Upper lobe of left lung (tissue), 6 donors: ENCODE data around the gene ESR2. TPM values are rescaled to one million over a fixed set of nuclear protein-coding genes. Genes with fewer than 3 reads are reported as not detected.

Experiments used
- ATAC-seq, 2 donors: fragments of 200-7000 bp; cut with Tn5 transposase; one replicate each; pipeline ENCODE4 v1.9.1; 2022; ENCODE audit warnings: mild to moderate bottlenecking in 2 of 2, moderate library complexity in 2 of 2; ENCODE audit not compliant: low FRiP score in 2 of 2
- DNase-seq, 2 donors: peaks; one replicate each; pipeline ENCODE4 v3.0.0-alpha.2; 2019 to 2020
- H3K27ac ChIP-seq, 4 donors: fragments of 200-600 bp; sonication (generic); one replicate each; pipeline ENCODE4 v1.5.1; 2016 to 2019
- H3K27me3 ChIP-seq, 4 donors: fragments of 200-600 bp; sonication (generic); one replicate each; pipeline ENCODE4 v1.5.1; 2017 to 2019
- H3K36me3 ChIP-seq, 4 donors: fragments of 200-600 bp; sonication (generic); one replicate each; pipeline ENCODE4 v1.5.1; 2016 to 2019
- H3K4me1 ChIP-seq, 4 donors: fragments of 200-600 bp; sonication (generic); one replicate each; pipeline ENCODE4 v1.5.1; 2018 to 2019
- H3K4me3 ChIP-seq, 4 donors: fragments of 200-600 bp; sonication (generic); one replicate each; pipeline ENCODE4 v1.5.1; 2017 to 2019; ENCODE audit warnings: mild to moderate bottlenecking in 2 of 4, moderate library complexity in 1 of 4
- H3K9me3 ChIP-seq, 4 donors: fragments of 200-600 bp; sonication (generic); one replicate each; pipeline ENCODE4 v1.5.1; 2018 to 2019
- CTCF ChIP-seq, 6 experiments: fragments of 450-650 bp in 4 of 6; fragments of 200-600 bp in 2 of 6; sonication (generic) in 2 of 6; IDR thresholded peaks; one replicate each; pipeline ENCODE4 v1.5.1; 2016 to 2019; ENCODE audit warnings: antibody characterized with exemption in 6 of 6
- EP300 ChIP-seq, 4 donors: sonication (generic); formaldehyde crosslinking; IDR thresholded peaks; one replicate each; pipeline ENCODE4 v1.5.1; 2017; ENCODE audit warnings: antibody characterized with exemption in 4 of 4, control low read depth in 2 of 4
- POLR2A ChIP-seq, 4 donors: fragments of 450-650 bp; IDR thresholded peaks; one replicate each; pipeline ENCODE4 v1.5.1; 2016 to 2017; ENCODE audit warnings: antibody characterized with exemption in 4 of 4, mild to moderate bottlenecking in 2 of 4
- POLR2AphosphoS5 ChIP-seq, 2 donors: sonication (generic); formaldehyde crosslinking; IDR thresholded peaks; one replicate each; pipeline ENCODE4 v1.5.1; 2017; ENCODE audit warnings: antibody characterized with exemption in 2 of 2
- WGBS, 2 donors: methylation state at CpG; one replicate each; pipeline ENCODE4 v1.1.5; 2017 to 2018; 5-methylcytosine and 5-hydroxymethylcytosine counted together
- total RNA-seq, 6 donors: library from RNA; depleted of rRNA in 4 of 6; stranded (reverse); fragments of >200 nt in 4 of 6; gene quantifications; one replicate each; pipeline versions ENCODE4 v1.1.0 to v1.2.1, GENCODE V29; 2016 to 2021
- donor health status: DM: no; HTN: no; CAD: no; lungs with moderate emphysema.
- donor health status: DM: no; HTN: yes; CAD: no; lungs with severe emphysema.

The ESR2 gene
- total RNA-seq, 6 donors from 2014 or later = 0.20 to 3.6 (median 0.86) TPM; not detected in 1

GRCh38 chr14:64170181-64170580 is 124.0 kb downstream of the ESR2 start:
- Histone ChIP-seq H3K27ac (no peak overlapping the region), H3K4me1 (no peaks in the 10 kb centered on the region), H3K9me3 (no peaks in the 10 kb centered on the region), H3K27me3 (no peaks in the 10 kb centered on the region), H3K36me3 (peaks cover 13 to 98% (median 52%) of the 10 kb centered on the region in 4 donors), H3K4me3 (no peak overlapping the region)
- no peak for ATAC-seq
- DNase-seq = no peak
- WGBS, 2 donors = 97 to 99% methylated on average over 8 of the region's 8 CpGs
- TF ChIP-seq EP300 (IDR thresholded peaks at IDR 0.05) (no peak), CTCF (IDR thresholded peaks at IDR 0.05) (no peak)

GRCh38 chr14:64159588-64159987 is 134.6 kb downstream of the ESR2 start:
- H3K27ac ChIP-seq = no peak overlapping the region
- TF ChIP-seq CTCF (IDR thresholded peaks at IDR 0.05) = no peak
- TF ChIP-seq POLR2A (IDR thresholded peaks at IDR 0.05) = no peak
- TF ChIP-seq POLR2AphosphoS5 (IDR thresholded peaks at IDR 0.05) = no peak
- no peak for TF ChIP-seq EP300 (IDR thresholded peaks at IDR 0.05)
- ATAC-seq = no peak
- WGBS, 2 donors = 88 to 95% methylated on average over 3 of the region's 3 CpGs
- no peaks in the 10 kb centered on the region for H3K4me1 ChIP-seq
- no peak overlapping the region for H3K4me3 ChIP-seq
- H3K36me3 ChIP-seq = peaks cover 0 to 60% (median 20%) of the 10 kb centered on the region in 4 donors
- H3K27me3 ChIP-seq = no peaks in the 10 kb centered on the region
- no peak for DNase-seq
- no peaks in the 10 kb centered on the region for H3K9me3 ChIP-seq

- H3K27me3 ChIP-seq = no peaks in the 10 kb centered on the region
- WGBS, 2 donors = 84 to 88% methylated on average over 2 of the region's 2 CpGs
- H3K9me3 ChIP-seq = no peaks in the 10 kb centered on the region
- H3K4me3 ChIP-seq = no peak overlapping the region
- no peak overlapping the region for H3K27ac ChIP-seq
- no peaks in the 10 kb centered on the region for H3K4me1 ChIP-seq
- peaks cover 0 to 63% (median 17%) of the 10 kb centered on the region in 4 donors for H3K36me3 ChIP-seq
- TF ChIP-seq EP300 (IDR thresholded peaks at IDR 0.05) (no peak), CTCF (IDR thresholded peaks at IDR 0.05) (no peak), POLR2AphosphoS5 (IDR thresholded peaks at IDR 0.05) (no peak), POLR2A (IDR thresholded peaks at IDR 0.05) (no peak)
- no peak for ATAC-seq
- no peak for DNase-seq
Observed at GRCh38 chr14:64158608-64159007, 135.6 kb downstream of the ESR2 start.

GRCh38 chr14:64149921-64150320 is 144.2 kb downstream of the ESR2 start:
- Histone ChIP-seq H3K4me1 (no peaks in the 10 kb centered on the region), H3K4me3 (no peak overlapping the region), H3K27me3 (no peaks in the 10 kb centered on the region), H3K9me3 (no peaks in the 10 kb centered on the region), H3K36me3 (peaks cover 0 to 71% (median 18%) of the 10 kb centered on the region in 4 donors), H3K27ac (no peak overlapping the region)
- DNase-seq (peak in 1 of 2 donors; percentile 54), ATAC-seq (no peak)
- no peak for TF ChIP-seq CTCF (IDR thresholded peaks at IDR 0.05)
- TF ChIP-seq POLR2AphosphoS5 (IDR thresholded peaks at IDR 0.05) = no peak
- TF ChIP-seq EP300 (IDR thresholded peaks at IDR 0.05) = no peak
- no peak for TF ChIP-seq POLR2A (IDR thresholded peaks at IDR 0.05)
- WGBS, 2 donors = 80 to 83% methylated on average over 8 of the region's 8 CpGs

GRCh38 chr14:64147126-64147790 is 146.9 kb downstream of the ESR2 start:
- ATAC-seq = peak in 1 of 2 donors; percentile 16
- WGBS, 2 donors = 83 to 93% methylated on average over 7 of the region's 7 CpGs
- H3K36me3 ChIP-seq = peaks cover 7 to 73% (median 24%) of the 10 kb centered on the region in 4 donors
- no peak overlapping the region for H3K4me3 ChIP-seq
- no peaks in the 10 kb centered on the region for H3K9me3 ChIP-seq
- no peak for DNase-seq
- TF ChIP-seq POLR2A (IDR thresholded peaks at IDR 0.05) (no peak), CTCF (IDR thresholded peaks at IDR 0.05) (no peak), EP300 (IDR thresholded peaks at IDR 0.05) (no peak), POLR2AphosphoS5 (IDR thresholded peaks at IDR 0.05) (no peak)
- H3K4me1 ChIP-seq = no peaks in the 10 kb centered on the region
- H3K27ac ChIP-seq = no peak overlapping the region
- H3K27me3 ChIP-seq = no peaks in the 10 kb centered on the region
